Measurements from ENCODE around the gene TRAP1. TPM values are rescaled to one million over a fixed set of nuclear protein-coding genes. Genes with fewer than 3 reads are reported as not detected.

Gene TRAP1
- total and polyA plus RNA-seq, 8 donors: 39.5 to 460 (median 88.7) TPM

GRCh38 chr16:3730161-3731125, 13.1 kb upstream of the TRAP1 start:
- Histone ChIP-seq H3K9me3 (no peaks in the 10 kb centered on the region), H3K36me3 (peaks cover 72 to 100% (median 98%) of the 10 kb centered on the region in 4 donors), H3K4me1 (no peaks in the 10 kb centered on the region), H3K4me3 (no peak overlapping the region), H3K27ac (no peak overlapping the region), H3K27me3 (no peaks in the 10 kb centered on the region)
- intact Hi-C loops (cut with DNase I; ENCODE audit: low total_unique reads): no loop called here
- no peak for DNase-seq
- TF ChIP-seq POLR2AphosphoS5 (IDR thresholded peaks at IDR 0.05): no peak
- no peak for TF ChIP-seq EP300 (IDR thresholded peaks at IDR 0.05)
- no peak for TF ChIP-seq POLR2A (IDR thresholded peaks at IDR 0.05)
- TF ChIP-seq CTCF (IDR thresholded peaks at IDR 0.05): no peak
- 87 to 93% (median 91%) methylated on average over 21 to 24 of the region's 24 CpGs for WGBS, 5 donors

GRCh38 chr16:3729161-3730112, 12.1 kb upstream of the TRAP1 start:
- no peaks in the 10 kb centered on the region for H3K9me3 ChIP-seq
- H3K4me3 ChIP-seq: no peak overlapping the region
- WGBS, 5 donors: 92 to 93% (median 92%) methylated on average over 36 to 49 of the region's 49 CpGs
- no peaks in the 10 kb centered on the region for H3K27me3 ChIP-seq
- TF ChIP-seq POLR2A (IDR thresholded peaks at IDR 0.05) (no peak), EP300 (IDR thresholded peaks at IDR 0.05) (no peak), CTCF (IDR thresholded peaks at IDR 0.05) (no peak), POLR2AphosphoS5 (IDR thresholded peaks at IDR 0.05) (no peak)
- H3K27ac ChIP-seq: no peak overlapping the region
- H3K36me3 ChIP-seq: peaks cover 63 to 91% (median 88%) of the 10 kb centered on the region in 4 donors
- H3K4me1 ChIP-seq: no peaks in the 10 kb centered on the region
- DNase-seq: no peak
- intact Hi-C loops (cut with DNase I; ENCODE audit: low total_unique reads): no loop called here

- no peak overlapping the region for H3K4me3 ChIP-seq
- no peak overlapping the region for H3K27ac ChIP-seq
- 95 to 100% (median 97%) methylated on average over 8 to 31 of the region's 31 CpGs for WGBS, 5 donors
- intact Hi-C loops (cut with DNase I; ENCODE audit: low total_unique reads): no loop called here
- no peaks in the 10 kb centered on the region for H3K9me3 ChIP-seq
- no peaks in the 10 kb centered on the region for H3K27me3 ChIP-seq
- TF ChIP-seq POLR2A (IDR thresholded peaks at IDR 0.05) (no peak), CTCF (IDR thresholded peaks at IDR 0.05) (no peak), EP300 (IDR thresholded peaks at IDR 0.05) (no peak), POLR2AphosphoS5 (IDR thresholded peaks at IDR 0.05) (no peak)
- no peak for DNase-seq
- H3K4me1 ChIP-seq: no peaks in the 10 kb centered on the region
- H3K36me3 ChIP-seq: peaks cover 56 to 82% (median 79%) of the 10 kb centered on the region in 4 donors
Measured at GRCh38 chr16:3728424-3729160, 11.3 kb upstream of the TRAP1 start.

Data from stomach (tissue), 9 donors.